ENCODE data around the gene DPP6. TPM values are rescaled to one million over a fixed set of nuclear protein-coding genes. Genes with fewer than 3 reads are reported as not detected.

The DPP6 gene
- total RNA-seq, 1 experiment from 2014 or later: not detected

GRCh38 chr7:154578336-154578735, 526.1 kb downstream of the DPP6 start:
- Histone ChIP-seq H3K27ac (no peak overlapping the region), H3K36me3 (no peaks in the 10 kb centered on the region), H3K4me1 (replicated peaks) (no peaks in the 10 kb centered on the region), H3K4me3 (no peak overlapping the region), H3K27me3 (replicated peaks) (no peaks in the 10 kb centered on the region), H3K9me3 (replicated peaks) (peaks cover 13% of the 10 kb centered on the region)
- no peak for DNase-seq (ENCODE audit: low read depth in 1 of 2, low spot score in 2 of 2)

GRCh38 chr7:154579711-154580110, 527.5 kb downstream of the DPP6 start:
- Histone ChIP-seq H3K9me3 (replicated peaks) (peaks cover 6% of the 10 kb centered on the region), H3K27me3 (replicated peaks) (no peaks in the 10 kb centered on the region), H3K4me1 (replicated peaks) (no peaks in the 10 kb centered on the region), H3K27ac (no peak overlapping the region), H3K4me3 (no peak overlapping the region), H3K36me3 (no peaks in the 10 kb centered on the region)
- DNase-seq (ENCODE audit: low read depth in 1 of 2, low spot score in 2 of 2): no peak

GRCh38 chr7:154581251-154581890, 529.2 kb downstream of the DPP6 start:
- Histone ChIP-seq H3K9me3 (replicated peaks) (peaks cover 7% of the 10 kb centered on the region), H3K27ac (no peak overlapping the region), H3K36me3 (no peaks in the 10 kb centered on the region), H3K4me3 (no peak overlapping the region), H3K27me3 (replicated peaks) (no peaks in the 10 kb centered on the region), H3K4me1 (replicated peaks) (no peaks in the 10 kb centered on the region)
- no peak for DNase-seq (ENCODE audit: low read depth in 1 of 2, low spot score in 2 of 2)

GRCh38 chr7:154583454-154583853, 531.3 kb downstream of the DPP6 start:
- H3K4me1 ChIP-seq (replicated peaks): no peaks in the 10 kb centered on the region
- no peaks in the 10 kb centered on the region for H3K36me3 ChIP-seq
- no peak overlapping the region for H3K27ac ChIP-seq
- no peak for DNase-seq (ENCODE audit: low read depth in 1 of 2, low spot score in 2 of 2)
- H3K4me3 ChIP-seq: no peak overlapping the region
- H3K9me3 ChIP-seq (replicated peaks): peaks cover 10% of the 10 kb centered on the region
- H3K27me3 ChIP-seq (replicated peaks): no peaks in the 10 kb centered on the region

- Histone ChIP-seq H3K4me3 (no peak overlapping the region), H3K36me3 (no peaks in the 10 kb centered on the region), H3K9me3 (replicated peaks) (peaks cover 13% of the 10 kb centered on the region), H3K27me3 (replicated peaks) (no peaks in the 10 kb centered on the region), H3K4me1 (replicated peaks) (no peaks in the 10 kb centered on the region), H3K27ac (no peak overlapping the region)
- no peak for DNase-seq (ENCODE audit: low read depth in 1 of 2, low spot score in 2 of 2)
These were observed 532.4 kb downstream of the DPP6 start for GRCh38 chr7:154584352-154585252.

- Histone ChIP-seq H3K9me3 (replicated peaks) (peaks cover 17% of the 10 kb centered on the region), H3K4me1 (replicated peaks) (no peaks in the 10 kb centered on the region)
These were observed 535.6 kb downstream of the DPP6 start for GRCh38 chr7:154587792-154588191.

GRCh38 chr7:154591544-154591943, 539.3 kb downstream of the DPP6 start:
- Histone ChIP-seq H3K4me3 (no peak overlapping the region), H3K36me3 (no peaks in the 10 kb centered on the region), H3K4me1 (replicated peaks) (no peaks in the 10 kb centered on the region), H3K27ac (no peak overlapping the region), H3K27me3 (replicated peaks) (no peaks in the 10 kb centered on the region), H3K9me3 (replicated peaks) (peaks cover 9% of the 10 kb centered on the region)
- no peak for DNase-seq (ENCODE audit: low read depth in 1 of 2, low spot score in 2 of 2)

More at GRCh38 chr7:154587792-154588191, 535.6 kb downstream of the DPP6 start:
- no peaks in the 10 kb centered on the region for H3K36me3 ChIP-seq
- no peak overlapping the region for H3K27ac ChIP-seq
- H3K27me3 ChIP-seq (replicated peaks): no peaks in the 10 kb centered on the region
- no peak overlapping the region for H3K4me3 ChIP-seq
- no peak for DNase-seq (ENCODE audit: low read depth in 1 of 2, low spot score in 2 of 2)

GRCh38 chr7:154592388-154592787, 540.2 kb downstream of the DPP6 start:
- H3K9me3 ChIP-seq (replicated peaks): peaks cover 8% of the 10 kb centered on the region; the same call in 1 of the 2 replicates
- no peak overlapping the region for H3K27ac ChIP-seq
- H3K27me3 ChIP-seq (replicated peaks): no peaks in the 10 kb centered on the region
- no peak for DNase-seq (ENCODE audit: low read depth in 1 of 2, low spot score in 2 of 2)
- H3K4me1 ChIP-seq (replicated peaks): no peaks in the 10 kb centered on the region
- no peak overlapping the region for H3K4me3 ChIP-seq
- no peaks in the 10 kb centered on the region for H3K36me3 ChIP-seq

DNA sequence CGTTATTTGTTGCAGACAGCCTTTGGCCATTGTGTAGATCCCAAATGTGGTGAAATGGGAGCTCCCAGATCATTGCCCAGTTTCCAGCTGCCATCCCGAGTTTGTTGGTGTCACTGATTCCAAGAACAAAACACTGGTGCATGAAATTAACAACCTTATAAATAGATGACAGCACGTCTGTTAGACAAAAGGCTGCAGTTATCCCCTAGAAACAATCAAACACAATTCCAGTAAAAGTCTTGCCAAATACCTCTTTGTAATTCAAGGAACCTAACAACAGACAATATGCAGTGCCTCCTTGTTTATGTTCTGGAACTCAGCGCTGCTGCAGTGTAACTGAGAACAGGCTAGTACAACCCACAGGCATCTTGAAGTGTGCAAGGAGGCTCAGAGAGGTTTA, 546.2 kb downstream of the DPP6 start:
- no peaks in the 10 kb centered on the region for H3K27me3 ChIP-seq (replicated peaks)

DNA sequence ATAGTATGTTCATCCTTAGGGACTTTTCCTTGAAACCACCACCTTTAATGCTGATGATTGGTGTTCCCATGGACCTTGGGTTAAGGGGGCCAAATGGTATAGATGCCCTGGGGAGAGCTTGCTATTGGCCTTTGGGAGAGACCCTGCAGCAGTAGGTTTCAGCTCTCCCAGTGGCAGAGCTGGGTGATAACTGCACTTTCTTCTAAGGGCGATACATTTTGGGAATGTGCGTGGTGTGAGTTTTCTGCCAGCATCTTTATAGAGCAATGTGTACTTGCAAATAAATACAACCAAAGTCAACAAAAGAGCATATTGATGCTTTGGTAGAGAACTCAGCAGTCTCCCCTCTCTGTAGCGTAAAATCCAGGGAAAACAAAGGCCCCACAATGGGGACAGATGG, 546.7 kb downstream of the DPP6 start:
- Histone ChIP-seq H3K27me3 (replicated peaks) (no peaks in the 10 kb centered on the region), H3K36me3 (no peaks in the 10 kb centered on the region), H3K9me3 (replicated peaks) (no peaks in the 10 kb centered on the region; the same call in none of the 2 replicates), H3K4me1 (replicated peaks) (no peaks in the 10 kb centered on the region), H3K27ac (no peak overlapping the region), H3K4me3 (no peak overlapping the region)
- DNase-seq (ENCODE audit: low read depth in 1 of 2, low spot score in 2 of 2): no peak

More for the DNA sequence above, 546.2 kb downstream of the DPP6 start:
- DNase-seq (ENCODE audit: low read depth in 1 of 2, low spot score in 2 of 2): no peak
- H3K36me3 ChIP-seq: no peaks in the 10 kb centered on the region
- H3K9me3 ChIP-seq (replicated peaks): no peaks in the 10 kb centered on the region; the same call in 1 of the 2 replicates
- no peaks in the 10 kb centered on the region for H3K4me1 ChIP-seq (replicated peaks)
- no peak overlapping the region for H3K4me3 ChIP-seq
- no peak overlapping the region for H3K27ac ChIP-seq

- Histone ChIP-seq H3K27me3 (replicated peaks) (no peaks in the 10 kb centered on the region), H3K36me3 (no peaks in the 10 kb centered on the region), H3K9me3 (replicated peaks) (peaks cover 3% of the 10 kb centered on the region; the same call in 1 of the 2 replicates), H3K4me1 (replicated peaks) (no peaks in the 10 kb centered on the region), H3K27ac (no peak overlapping the region), H3K4me3 (no peak overlapping the region)
- DNase-seq (ENCODE audit: low read depth in 1 of 2, low spot score in 2 of 2): no peak
These were observed 558.7 kb downstream of the DPP6 start for GRCh38 chr7:154610903-154611302.

DNA sequence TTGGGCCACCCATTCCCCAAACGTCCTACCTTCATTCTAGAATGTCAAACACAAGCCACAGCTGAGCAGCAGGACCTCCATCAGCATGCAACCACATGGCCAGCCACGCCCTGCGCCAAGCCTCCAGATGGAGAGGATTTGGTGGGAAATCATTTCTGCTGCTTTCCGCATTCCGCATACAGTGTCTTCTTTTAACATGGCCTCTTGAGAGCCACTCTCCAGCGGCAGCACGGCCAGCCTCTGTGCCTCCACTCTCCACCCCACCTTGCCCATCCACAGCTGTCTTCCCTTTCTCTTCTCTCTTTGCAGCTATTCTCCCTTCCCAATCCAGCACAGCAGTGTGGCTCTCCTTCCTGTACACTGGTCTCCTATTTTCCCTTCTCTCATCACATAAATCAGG, 561.6 kb downstream of the DPP6 start:
- Histone ChIP-seq H3K4me1 (replicated peaks) (no peaks in the 10 kb centered on the region), H3K36me3 (no peaks in the 10 kb centered on the region), H3K27ac (no peak overlapping the region), H3K9me3 (replicated peaks) (peaks cover 3% of the 10 kb centered on the region), H3K27me3 (replicated peaks) (no peaks in the 10 kb centered on the region), H3K4me3 (no peak overlapping the region)
- no peak for DNase-seq (ENCODE audit: low read depth in 1 of 2, low spot score in 2 of 2)

DNA sequence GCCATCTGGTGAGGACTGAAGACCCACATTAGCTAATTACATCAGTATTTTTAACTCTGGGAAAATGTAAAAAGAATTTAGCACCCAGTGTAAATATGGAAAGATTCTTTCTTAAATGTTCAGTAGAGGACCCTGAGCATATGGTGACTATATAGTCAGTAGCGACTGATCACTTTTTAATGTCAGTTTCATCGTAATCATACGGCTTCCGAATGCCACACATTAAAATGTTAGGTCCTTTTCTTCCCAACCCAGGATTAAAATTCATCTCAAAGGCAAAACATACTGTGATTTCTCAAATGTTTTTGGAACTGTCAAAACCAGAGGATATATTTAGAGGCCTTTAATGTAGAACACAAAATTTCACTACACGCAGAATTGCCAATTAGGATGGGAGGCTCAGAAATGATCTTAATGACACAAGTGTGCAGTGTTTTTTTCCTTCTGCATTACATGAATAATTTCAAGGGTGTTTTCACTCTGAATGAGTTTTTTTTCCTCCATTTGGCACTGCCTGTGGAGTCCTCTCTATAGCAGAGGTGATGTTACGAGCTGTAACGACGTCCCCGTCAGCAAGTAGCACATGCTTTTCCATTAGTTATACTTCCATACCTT, 568.0 kb downstream of the DPP6 start:
- no peaks in the 10 kb centered on the region for H3K4me1 ChIP-seq (replicated peaks)
- H3K4me3 ChIP-seq: no peak overlapping the region
- no peaks in the 10 kb centered on the region for H3K36me3 ChIP-seq
- H3K27ac ChIP-seq: no peak overlapping the region
- H3K9me3 ChIP-seq (replicated peaks): peaks cover 8% of the 10 kb centered on the region
- H3K27me3 ChIP-seq (replicated peaks): no peaks in the 10 kb centered on the region
- no peak for DNase-seq (ENCODE audit: low read depth in 1 of 2, low spot score in 2 of 2)

GRCh38 chr7:154623399-154623798, 571.2 kb downstream of the DPP6 start:
- no peak for DNase-seq (ENCODE audit: low read depth in 1 of 2, low spot score in 2 of 2)
- Histone ChIP-seq H3K27ac (no peak overlapping the region), H3K36me3 (no peaks in the 10 kb centered on the region), H3K4me3 (no peak overlapping the region), H3K4me1 (replicated peaks) (no peaks in the 10 kb centered on the region), H3K9me3 (replicated peaks) (peaks cover 8% of the 10 kb centered on the region), H3K27me3 (replicated peaks) (no peaks in the 10 kb centered on the region)

Measured in SJSA1 (cell line).